Panc1 (cell line): ENCODE data around the gene BICDL2. TPM values are rescaled to one million over a fixed set of nuclear protein-coding genes. Genes with fewer than 3 reads are reported as not detected.

Source experiments
- ATAC-seq: fragments of 200-7000 bp; cut with Tn5 transposase; 2 replicates; pipeline ENCODE4 v1.9.1; 2020; ENCODE audit warnings: mild to moderate bottlenecking, moderate library complexity
- BruUV-seq: library from RNA; stranded (reverse); fragments of 400-500 nt; replicated peaks from 2 replicates; lab custom pipeline; 2021; lab: Mats Ljungman, UMichigan
- CTCF ChIA-PET: fragments of 300-600 bp; sonication (Branson Sonifier 250); formaldehyde crosslinking; loops from one replicate; lab custom pipeline; 2022; ENCODE audit warnings: antibody characterized with exemption; lab: Charles Lee
- POLR2A ChIA-PET: fragments of 300-600 bp; sonication (Branson Sonifier 250); formaldehyde crosslinking; loops from one replicate; lab custom pipeline; 2022; ENCODE audit warnings: antibody characterized with exemption; lab: Charles Lee
- DNase-seq: peaks from one replicate; pipeline ENCODE4 v3.0.0-alpha.2; 2010; ENCODE audit warnings: low read depth, low spot score
- H3K27ac ChIP-seq: 2 replicates; pipeline ENCODE4 v1.5.1; 2011; ENCODE audit warnings: mild to moderate bottlenecking, low read length, inconsistent platforms
- H3K27me3 ChIP-seq: fragments of 200-500 bp; sonication (Bioruptor generic); 2 replicates; pipeline ENCODE4 v1.6.0; 2014; ENCODE audit warnings: low read length, inconsistent platforms; ENCODE audit not compliant: control insufficient read depth, insufficient read depth
- H3K36me3 ChIP-seq: fragments of 200-500 bp; sonication (Bioruptor generic); 2 replicates; pipeline ENCODE4 v1.5.1; 2014; ENCODE audit warnings: inconsistent platforms, mild to moderate bottlenecking, low read length, moderate library complexity; ENCODE audit not compliant: control insufficient read depth, insufficient read depth
- H3K4me1 ChIP-seq: 2 replicates; pipeline ENCODE4 v1.5.1; 2011; ENCODE audit warnings: inconsistent platforms, mild to moderate bottlenecking, low read length, moderate library complexity; ENCODE audit not compliant: control insufficient read depth, insufficient read depth
- H3K4me3 ChIP-seq, 2 experiments: 2 replicates each; pipeline ENCODE4 v1.5.1; 2011 to 2012; ENCODE audit warnings: low read depth in 2 of 2, low read length in 2 of 2, mild to moderate bottlenecking in 2 of 2, inconsistent platforms in 1 of 2, moderate library complexity in 1 of 2
- H3K9me3 ChIP-seq: fragments of 200-500 bp; sonication (Bioruptor generic); 2 replicates; pipeline ENCODE4 v1.5.1; 2014; ENCODE audit warnings: low read depth, mild to moderate bottlenecking, inconsistent platforms, low read length, moderate library complexity; ENCODE audit not compliant: control insufficient read depth, insufficient read depth
- POLR2AphosphoS5 ChIP-seq: IDR thresholded peaks from 2 replicates; pipeline ENCODE4 v1.6.1; 2012; ENCODE audit warnings: mild to moderate bottlenecking, low read depth, low read length, moderate library complexity
- REST ChIP-seq, 2 experiments: IDR thresholded peaks; 2 replicates each; pipeline ENCODE4 v1.6.1; 2011 to 2012; ENCODE audit warnings: low read depth in 2 of 2, control low read depth in 1 of 2, low read length in 1 of 2, mild to moderate bottlenecking in 1 of 2, moderate library complexity in 1 of 2; ENCODE audit not compliant: insufficient read depth in 1 of 2
- SIN3A ChIP-seq: IDR thresholded peaks from 2 replicates; pipeline ENCODE4 v1.6.1; 2012; ENCODE audit warnings: low read depth, mild to moderate bottlenecking, low read length, moderate library complexity, borderline replicate concordance; ENCODE audit not compliant: insufficient read depth
- TCF7L2 ChIP-seq: IDR thresholded peaks from 2 replicates; pipeline ENCODE4 v1.6.1; 2011; ENCODE audit warnings: mild to moderate bottlenecking, low read depth, low read length, inconsistent platforms
- in situ Hi-C: cut with HindIII; loops from 2 replicates; pipeline ENCODE4 v1.10.0; 2016; ENCODE audit warnings: low sequenced_read_pairs, low pct_unique_long_range_greater_than_20kb
- intact Hi-C: fragments of 100-400 bp; cut with micrococcal nuclease; formaldehyde crosslinking; loops from one replicate; pipeline ENCODE4 v1.10.0; 2022; ENCODE audit not compliant: unreplicated experiment
- total RNA-seq: library from RNA; stranded (reverse); gene quantifications from one replicate; pipeline ENCODE4 v1.2.1, GENCODE V29; 2021; ENCODE audit not compliant: unreplicated experiment
- TF ChIP-seq, protein P1 (sequence below): fragments of 450-650 bp; IDR thresholded peaks from 2 replicates; pipeline ENCODE4 v1.5.1; 2017; ENCODE audit warnings: mild to moderate bottlenecking

BICDL2 gene
- total RNA-seq, 1 experiment from 2014 or later: 0.21 TPM

DNA sequence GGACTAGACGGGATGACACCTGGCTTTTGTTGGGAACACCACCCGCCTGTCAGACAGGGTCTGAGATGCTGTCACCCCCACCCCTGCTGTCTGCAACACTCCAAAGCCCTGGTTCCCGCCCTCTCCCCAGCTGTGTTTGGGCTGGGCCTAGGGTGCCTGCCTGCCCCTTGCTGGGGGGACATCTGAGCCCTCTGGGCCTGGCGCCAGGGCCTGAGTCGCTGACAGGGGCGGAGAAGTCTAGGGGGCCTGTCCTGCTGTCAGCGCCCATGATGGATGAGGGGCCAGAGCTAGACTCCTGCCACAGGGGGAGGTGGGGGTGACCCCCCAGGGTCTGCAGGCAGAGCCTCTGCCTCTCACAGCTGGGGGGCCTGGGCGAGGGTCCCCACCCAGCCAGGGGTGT, 48.9 kb downstream of the BICDL2 start:
- peaks cover 3% of the 10 kb centered on the region for H3K4me1 ChIP-seq
- H3K9me3 ChIP-seq: no peaks in the 10 kb centered on the region
- no peaks in the 10 kb centered on the region for H3K36me3 ChIP-seq
- ChIA-PET CTCF (interaction anchor here (0.6 kb wide), 1 partner anchor 71 kb away, joined by 3 read pairs; no protein-coding TSS in a partner anchor), POLR2A (no interaction called here)
- no peak overlapping the region for H3K4me3 ChIP-seq
- no peak overlapping the region for H3K27ac ChIP-seq
- ATAC-seq (no peak), DNase-seq (no peak)
- H3K27me3 ChIP-seq: no peaks in the 10 kb centered on the region
- TF ChIP-seq SIN3A (no peak), POLR2AphosphoS5 (no peak), REST (IDR thresholded peaks at IDR 0.05; ENCODE audit: insufficient read depth in 1 of 2, low read depth in 2 of 2, low read length in 1 of 2) (no peak), TCF7L2 (no peak)
- TF ChIP-seq, protein P1, sequence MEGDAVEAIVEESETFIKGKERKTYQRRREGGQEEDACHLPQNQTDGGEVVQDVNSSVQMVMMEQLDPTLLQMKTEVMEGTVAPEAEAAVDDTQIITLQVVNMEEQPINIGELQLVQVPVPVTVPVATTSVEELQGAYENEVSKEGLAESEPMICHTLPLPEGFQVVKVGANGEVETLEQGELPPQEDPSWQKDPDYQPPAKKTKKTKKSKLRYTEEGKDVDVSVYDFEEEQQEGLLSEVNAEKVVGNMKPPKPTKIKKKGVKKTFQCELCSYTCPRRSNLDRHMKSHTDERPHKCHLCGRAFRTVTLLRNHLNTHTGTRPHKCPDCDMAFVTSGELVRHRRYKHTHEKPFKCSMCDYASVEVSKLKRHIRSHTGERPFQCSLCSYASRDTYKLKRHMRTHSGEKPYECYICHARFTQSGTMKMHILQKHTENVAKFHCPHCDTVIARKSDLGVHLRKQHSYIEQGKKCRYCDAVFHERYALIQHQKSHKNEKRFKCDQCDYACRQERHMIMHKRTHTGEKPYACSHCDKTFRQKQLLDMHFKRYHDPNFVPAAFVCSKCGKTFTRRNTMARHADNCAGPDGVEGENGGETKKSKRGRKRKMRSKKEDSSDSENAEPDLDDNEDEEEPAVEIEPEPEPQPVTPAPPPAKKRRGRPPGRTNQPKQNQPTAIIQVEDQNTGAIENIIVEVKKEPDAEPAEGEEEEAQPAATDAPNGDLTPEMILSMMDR: no peak
- BruUV-seq: no TSS peak
- intact Hi-C loops: no loop called here
- in situ Hi-C loops: no loop called here

GRCh38 chr16:2987286-2987685, 49.5 kb downstream of the BICDL2 start:
- intact Hi-C loops: no loop called here
- H3K27me3 ChIP-seq: no peaks in the 10 kb centered on the region
- H3K4me3 ChIP-seq: no peak overlapping the region
- in situ Hi-C loops: no loop called here
- H3K36me3 ChIP-seq: no peaks in the 10 kb centered on the region
- H3K4me1 ChIP-seq: peaks cover 3% of the 10 kb centered on the region
- DNase-seq (no peak), ATAC-seq (no peak)
- no peaks in the 10 kb centered on the region for H3K9me3 ChIP-seq
- BruUV-seq: no TSS peak
- CTCF ChIA-PET: no interaction called here
- no peak overlapping the region for H3K27ac ChIP-seq
- TF ChIP-seq TCF7L2: no peak
- TF ChIP-seq REST (IDR thresholded peaks at IDR 0.05; ENCODE audit: insufficient read depth in 1 of 2, low read depth in 2 of 2, low read length in 1 of 2): no peak
- TF ChIP-seq SIN3A: no peak
- TF ChIP-seq, protein P1: no peak
- no peak for TF ChIP-seq POLR2AphosphoS5
- POLR2A ChIA-PET: no interaction called here
